ENCODE measurements around the gene AP2A1.

Gene AP2A1

DNA sequence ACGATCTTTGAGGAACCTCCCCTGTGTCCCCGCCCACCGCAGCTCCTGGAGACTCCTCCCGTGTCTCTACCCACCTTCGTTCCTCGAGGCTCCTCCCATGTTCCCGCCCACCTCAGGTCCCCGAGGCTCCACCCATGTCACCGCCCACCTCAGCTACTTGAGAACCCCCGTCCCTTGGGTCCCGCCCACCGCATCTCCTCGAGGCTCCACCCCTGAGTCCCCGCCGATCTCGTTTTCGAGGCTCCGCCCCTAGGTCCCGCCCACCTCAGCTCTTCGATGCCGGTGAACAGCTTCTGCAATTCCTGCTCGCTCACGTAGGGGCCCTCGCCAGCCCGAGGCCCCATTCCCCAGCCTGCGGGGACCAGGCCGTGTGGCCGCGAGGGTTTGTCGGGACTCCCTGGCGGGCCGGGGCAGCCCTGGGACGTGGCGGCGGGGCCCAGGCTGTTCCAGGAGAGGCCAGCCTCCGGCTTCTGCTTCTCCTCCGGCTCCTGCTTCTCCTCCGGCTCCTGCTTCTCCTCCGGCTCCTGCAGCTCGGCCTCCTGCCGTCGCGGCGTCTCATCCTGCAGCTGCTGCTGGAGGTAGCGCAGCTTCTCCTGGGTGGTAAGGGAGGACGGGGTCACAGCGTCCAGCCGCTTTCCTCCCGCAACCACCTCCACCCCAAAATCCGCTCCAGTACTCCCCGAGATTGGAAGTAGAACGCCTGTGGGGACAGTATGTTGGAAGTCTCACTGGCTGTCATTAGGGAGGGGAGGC lies 20.4 kb upstream of the AP2A1 start:
- peak; percentile 44 for DNase-seq (ENCODE audit: low read depth)
- H3K4me3 ChIP-seq (ENCODE audit: low read depth, low read length): no peak overlapping the region

DNA sequence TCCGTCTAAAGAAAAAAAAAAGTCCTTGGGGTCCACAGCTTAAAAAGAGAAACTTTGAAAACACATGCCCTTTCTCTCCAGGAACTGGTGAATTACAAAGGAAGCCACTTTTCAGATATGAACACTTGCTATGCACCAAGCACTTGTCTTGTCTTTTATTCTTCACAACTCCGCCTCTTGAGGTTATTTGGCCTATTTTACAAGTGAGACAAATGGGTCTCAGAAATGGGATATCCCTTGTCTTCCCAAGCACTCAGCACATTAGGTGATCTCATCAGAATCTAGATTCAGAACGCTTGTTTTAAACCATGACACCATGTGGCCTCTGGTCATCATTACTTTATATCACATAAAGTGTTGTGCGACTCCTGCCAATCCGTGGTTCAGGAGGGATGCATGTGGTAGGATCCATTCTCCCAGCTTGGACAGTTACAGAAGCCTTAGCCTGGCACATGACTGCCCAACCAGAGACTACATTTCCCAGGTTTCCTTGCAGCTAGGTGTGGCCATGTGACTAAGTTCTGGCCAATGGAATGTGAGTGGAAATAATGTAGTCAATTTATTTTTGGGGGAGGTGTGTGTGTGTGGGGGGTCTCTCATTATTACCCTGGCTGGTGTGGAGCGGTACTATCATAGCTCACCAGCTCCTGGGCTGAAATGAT lies 17.6 kb upstream of the AP2A1 start:
- no peak overlapping the region for H3K4me3 ChIP-seq (ENCODE audit: low read depth, low read length)
- TF ChIP-seq MYC (IDR thresholded peaks at IDR 0.05; ENCODE audit: low read depth, low read length) (peak; percentile 27; the same call in 1 of the 2 replicates), POLR2A (IDR thresholded peaks at IDR 0.05; ENCODE audit: extremely low read depth, insufficient read length) (no peak)
- TF ChIP-seq, protein P1, sequence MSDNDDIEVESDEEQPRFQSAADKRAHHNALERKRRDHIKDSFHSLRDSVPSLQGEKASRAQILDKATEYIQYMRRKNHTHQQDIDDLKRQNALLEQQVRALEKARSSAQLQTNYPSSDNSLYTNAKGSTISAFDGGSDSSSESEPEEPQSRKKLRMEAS (IDR thresholded peaks at IDR 0.05; ENCODE audit: low read depth, low read length): peak; percentile 87
- TF ChIP-seq, protein P2, sequence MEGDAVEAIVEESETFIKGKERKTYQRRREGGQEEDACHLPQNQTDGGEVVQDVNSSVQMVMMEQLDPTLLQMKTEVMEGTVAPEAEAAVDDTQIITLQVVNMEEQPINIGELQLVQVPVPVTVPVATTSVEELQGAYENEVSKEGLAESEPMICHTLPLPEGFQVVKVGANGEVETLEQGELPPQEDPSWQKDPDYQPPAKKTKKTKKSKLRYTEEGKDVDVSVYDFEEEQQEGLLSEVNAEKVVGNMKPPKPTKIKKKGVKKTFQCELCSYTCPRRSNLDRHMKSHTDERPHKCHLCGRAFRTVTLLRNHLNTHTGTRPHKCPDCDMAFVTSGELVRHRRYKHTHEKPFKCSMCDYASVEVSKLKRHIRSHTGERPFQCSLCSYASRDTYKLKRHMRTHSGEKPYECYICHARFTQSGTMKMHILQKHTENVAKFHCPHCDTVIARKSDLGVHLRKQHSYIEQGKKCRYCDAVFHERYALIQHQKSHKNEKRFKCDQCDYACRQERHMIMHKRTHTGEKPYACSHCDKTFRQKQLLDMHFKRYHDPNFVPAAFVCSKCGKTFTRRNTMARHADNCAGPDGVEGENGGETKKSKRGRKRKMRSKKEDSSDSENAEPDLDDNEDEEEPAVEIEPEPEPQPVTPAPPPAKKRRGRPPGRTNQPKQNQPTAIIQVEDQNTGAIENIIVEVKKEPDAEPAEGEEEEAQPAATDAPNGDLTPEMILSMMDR (IDR thresholded peaks at IDR 0.05; ENCODE audit: low read depth, low read length): no peak
- DNase-seq (ENCODE audit: low read depth): no peak

More for the DNA sequence above, 20.4 kb upstream of the AP2A1 start:
- TF ChIP-seq, protein P2 (IDR thresholded peaks at IDR 0.05; ENCODE audit: low read depth, low read length): no peak
- TF ChIP-seq MYC (IDR thresholded peaks at IDR 0.05; ENCODE audit: low read depth, low read length) (no peak), POLR2A (IDR thresholded peaks at IDR 0.05; ENCODE audit: extremely low read depth, insufficient read length) (no peak)
- TF ChIP-seq, protein P1 (IDR thresholded peaks at IDR 0.05; ENCODE audit: low read depth, low read length): no peak

DNA sequence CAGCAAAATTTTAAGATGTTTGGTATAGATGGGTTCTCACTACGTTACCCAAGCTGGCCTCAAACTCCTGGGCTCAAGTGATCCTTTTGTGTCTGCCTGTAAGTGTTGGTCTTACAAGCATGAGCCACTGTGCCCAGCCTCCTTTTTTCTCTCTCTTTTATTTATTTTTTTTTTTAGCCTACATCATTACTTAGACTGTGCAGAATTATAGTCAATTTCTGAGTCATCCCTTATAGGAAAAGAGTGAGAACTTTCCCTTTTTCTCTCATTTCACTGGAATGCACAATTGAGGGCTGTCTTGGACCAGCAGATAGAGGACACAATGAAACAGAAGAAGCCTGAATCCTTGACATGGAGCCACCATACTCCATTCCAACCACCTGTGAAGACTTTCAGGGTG lies 17.0 kb upstream of the AP2A1 start:
- H3K4me3 ChIP-seq (ENCODE audit: low read depth, low read length): no peak overlapping the region
- no peak for DNase-seq (ENCODE audit: low read depth)
- TF ChIP-seq, protein P1 (IDR thresholded peaks at IDR 0.05; ENCODE audit: low read depth, low read length): no peak
- TF ChIP-seq, protein P2 (IDR thresholded peaks at IDR 0.05; ENCODE audit: low read depth, low read length): no peak
- TF ChIP-seq POLR2A (IDR thresholded peaks at IDR 0.05; ENCODE audit: extremely low read depth, insufficient read length): no peak
- no peak for TF ChIP-seq MYC (IDR thresholded peaks at IDR 0.05; ENCODE audit: low read depth, low read length)

DNA sequence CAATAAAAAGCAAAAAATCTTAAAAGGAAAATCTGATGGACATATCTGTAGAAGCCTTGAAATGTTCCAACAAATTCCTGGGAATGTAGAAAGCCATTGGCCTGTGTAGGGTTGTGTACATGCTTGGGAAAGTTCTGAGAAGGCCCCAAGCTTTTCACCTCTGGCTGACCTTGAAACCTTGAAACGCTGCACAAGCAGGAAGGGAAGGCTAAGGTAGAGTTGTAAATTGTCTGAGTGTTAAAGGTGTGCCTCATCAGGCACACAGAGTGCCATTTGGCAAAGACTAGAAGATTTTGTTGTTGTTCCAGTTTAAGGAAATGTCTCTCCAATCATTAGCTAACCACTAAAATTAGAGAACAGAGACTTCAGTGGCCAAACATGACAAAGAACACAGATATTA lies 14.1 kb upstream of the AP2A1 start:
- no peak overlapping the region for H3K4me3 ChIP-seq (ENCODE audit: low read depth, low read length)
- DNase-seq (ENCODE audit: low read depth): no peak
- TF ChIP-seq MYC (IDR thresholded peaks at IDR 0.05; ENCODE audit: low read depth, low read length): no peak
- TF ChIP-seq, protein P2 (IDR thresholded peaks at IDR 0.05; ENCODE audit: low read depth, low read length): no peak
- TF ChIP-seq POLR2A (IDR thresholded peaks at IDR 0.05; ENCODE audit: extremely low read depth, insufficient read length): no peak
- TF ChIP-seq, protein P1 (IDR thresholded peaks at IDR 0.05; ENCODE audit: low read depth, low read length): no peak

DNA sequence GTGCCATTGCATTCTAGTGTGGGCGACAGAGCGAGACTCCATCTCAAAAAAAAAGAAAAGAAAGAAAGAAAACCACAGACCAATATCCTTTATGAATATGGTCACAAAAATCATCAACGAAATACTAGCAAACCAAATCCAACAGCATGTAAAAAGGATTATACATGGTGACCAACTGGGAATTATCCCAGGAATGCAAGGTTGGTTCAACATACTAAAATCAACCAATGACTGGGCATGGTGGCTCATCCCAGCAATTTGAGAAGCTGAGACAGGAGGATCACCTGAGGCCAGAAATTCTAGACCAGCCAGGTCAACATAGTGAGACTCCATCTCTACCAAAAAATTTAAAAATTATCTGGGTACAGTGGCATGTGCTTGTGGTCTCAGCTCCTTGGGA lies 10.8 kb upstream of the AP2A1 start:
- no peak for DNase-seq (ENCODE audit: low read depth)
- no peak overlapping the region for H3K4me3 ChIP-seq (ENCODE audit: low read depth, low read length)
- no peak for TF ChIP-seq POLR2A (IDR thresholded peaks at IDR 0.05; ENCODE audit: extremely low read depth, insufficient read length)
- TF ChIP-seq MYC (IDR thresholded peaks at IDR 0.05; ENCODE audit: low read depth, low read length): no peak

DNA sequence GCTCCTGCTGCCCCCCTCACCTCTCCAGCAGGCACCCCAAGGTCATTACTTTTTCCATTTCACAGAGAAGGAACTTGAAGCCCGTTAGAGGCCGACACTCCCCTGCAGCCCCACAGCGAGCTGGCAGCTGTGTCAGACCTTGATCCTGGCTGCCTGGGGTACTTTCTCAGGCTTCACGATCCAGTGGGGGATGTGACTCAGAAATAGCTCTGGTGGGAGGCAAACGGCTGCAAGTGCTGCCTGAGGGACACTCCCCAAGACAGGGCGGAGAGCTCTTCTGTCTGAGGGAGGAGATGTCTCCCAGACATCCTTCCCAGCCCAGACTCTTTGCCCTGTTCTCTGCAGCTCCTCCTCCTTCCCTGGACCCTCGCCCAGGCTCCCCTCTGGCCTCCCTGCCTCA lies 8.5 kb upstream of the AP2A1 start:
- no peak overlapping the region for H3K4me3 ChIP-seq (ENCODE audit: low read depth, low read length)
- TF ChIP-seq, protein P1 (IDR thresholded peaks at IDR 0.05; ENCODE audit: low read depth, low read length): no peak
- TF ChIP-seq MYC (IDR thresholded peaks at IDR 0.05; ENCODE audit: low read depth, low read length) (no peak), POLR2A (IDR thresholded peaks at IDR 0.05; ENCODE audit: extremely low read depth, insufficient read length) (no peak)
- TF ChIP-seq, protein P2 (IDR thresholded peaks at IDR 0.05; ENCODE audit: low read depth, low read length): no peak
- DNase-seq (ENCODE audit: low read depth): peak; percentile 92

Measured in NB4 (cell line).